ENCODE data around the gene TSHZ2. TPM values are rescaled to one million over a fixed set of nuclear protein-coding genes. Genes with fewer than 3 reads are reported as not detected.

The TSHZ2 gene
- total RNA-seq, 2 donors from 2014 or later: 3.3 to 6.2 TPM

- Histone ChIP-seq H3K4me1 (no peaks in the 10 kb centered on the region), H3K36me3 (no peaks in the 10 kb centered on the region), H3K27me3 (no peaks in the 10 kb centered on the region), H3K27ac (no peak overlapping the region), H3K9me3 (no peaks in the 10 kb centered on the region), H3K4me3 (no peak overlapping the region)
- TF ChIP-seq, protein P1, sequence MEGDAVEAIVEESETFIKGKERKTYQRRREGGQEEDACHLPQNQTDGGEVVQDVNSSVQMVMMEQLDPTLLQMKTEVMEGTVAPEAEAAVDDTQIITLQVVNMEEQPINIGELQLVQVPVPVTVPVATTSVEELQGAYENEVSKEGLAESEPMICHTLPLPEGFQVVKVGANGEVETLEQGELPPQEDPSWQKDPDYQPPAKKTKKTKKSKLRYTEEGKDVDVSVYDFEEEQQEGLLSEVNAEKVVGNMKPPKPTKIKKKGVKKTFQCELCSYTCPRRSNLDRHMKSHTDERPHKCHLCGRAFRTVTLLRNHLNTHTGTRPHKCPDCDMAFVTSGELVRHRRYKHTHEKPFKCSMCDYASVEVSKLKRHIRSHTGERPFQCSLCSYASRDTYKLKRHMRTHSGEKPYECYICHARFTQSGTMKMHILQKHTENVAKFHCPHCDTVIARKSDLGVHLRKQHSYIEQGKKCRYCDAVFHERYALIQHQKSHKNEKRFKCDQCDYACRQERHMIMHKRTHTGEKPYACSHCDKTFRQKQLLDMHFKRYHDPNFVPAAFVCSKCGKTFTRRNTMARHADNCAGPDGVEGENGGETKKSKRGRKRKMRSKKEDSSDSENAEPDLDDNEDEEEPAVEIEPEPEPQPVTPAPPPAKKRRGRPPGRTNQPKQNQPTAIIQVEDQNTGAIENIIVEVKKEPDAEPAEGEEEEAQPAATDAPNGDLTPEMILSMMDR (IDR thresholded peaks at IDR 0.05): no peak
- no peak for DNase-seq (ENCODE audit: low spot score)
Measured at GRCh38 chr20:53284696-53285095, 312.5 kb downstream of the TSHZ2 start.

DNA sequence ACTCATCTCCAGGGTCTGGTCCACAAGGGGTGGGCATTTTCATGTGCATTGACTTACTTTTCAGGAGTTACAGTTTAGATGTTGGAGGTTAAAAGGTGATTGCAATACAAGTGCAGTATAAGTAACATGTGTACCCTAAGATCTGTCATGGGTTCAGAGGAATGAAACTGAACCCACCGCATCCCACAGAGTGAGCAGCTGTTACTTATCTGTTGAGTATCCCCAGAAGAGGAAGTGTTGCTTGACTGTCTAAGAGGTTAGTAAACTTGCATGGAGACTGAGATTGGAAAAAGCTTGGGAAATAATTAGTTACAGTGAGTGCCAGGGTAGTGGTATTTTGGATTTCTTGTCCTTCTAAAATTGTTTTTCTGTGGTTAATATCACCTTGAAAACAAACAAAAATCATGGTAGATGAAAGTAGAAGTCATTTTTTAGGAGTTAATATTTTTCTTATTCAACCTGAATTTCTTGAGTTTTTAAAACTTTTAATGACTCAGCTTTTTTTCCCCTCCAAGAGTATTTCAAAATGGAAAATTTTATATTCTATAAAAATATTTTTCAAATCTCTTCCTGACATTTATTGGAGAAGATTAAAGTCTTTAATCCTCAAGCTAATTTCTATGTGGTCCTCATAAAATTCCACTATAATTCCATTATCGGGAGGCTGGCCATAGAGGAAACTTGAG lies 315.3 kb downstream of the TSHZ2 start:
- H3K27me3 ChIP-seq: no peaks in the 10 kb centered on the region
- TF ChIP-seq, protein P1 (IDR thresholded peaks at IDR 0.05): no peak
- no peak overlapping the region for H3K4me3 ChIP-seq
- DNase-seq (ENCODE audit: low spot score): no peak
- no peak overlapping the region for H3K27ac ChIP-seq
- H3K9me3 ChIP-seq: no peaks in the 10 kb centered on the region
- H3K4me1 ChIP-seq: no peaks in the 10 kb centered on the region
- H3K36me3 ChIP-seq: no peaks in the 10 kb centered on the region

DNA sequence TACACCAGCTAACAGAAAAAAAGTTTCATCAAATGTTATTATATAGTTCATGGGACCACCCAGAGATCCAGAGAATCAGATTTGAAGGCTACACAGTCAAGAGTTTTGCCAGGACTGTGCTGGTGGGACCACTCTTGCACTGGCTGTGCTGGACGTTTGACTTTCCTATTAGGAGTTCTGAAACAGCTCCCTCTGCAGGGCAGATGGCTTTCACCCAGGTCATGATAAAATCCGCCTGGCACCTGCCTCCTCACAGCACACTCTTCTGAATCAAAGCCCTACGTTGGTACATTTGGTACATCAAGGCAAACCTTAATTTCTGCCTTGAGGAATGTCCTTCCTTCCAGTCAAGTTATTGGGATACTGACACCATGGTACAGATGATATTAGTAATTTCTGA lies 319.4 kb downstream of the TSHZ2 start:
- Histone ChIP-seq H3K27ac (no peak overlapping the region), H3K4me3 (no peak overlapping the region), H3K9me3 (no peaks in the 10 kb centered on the region), H3K4me1 (no peaks in the 10 kb centered on the region), H3K27me3 (no peaks in the 10 kb centered on the region), H3K36me3 (no peaks in the 10 kb centered on the region)
- TF ChIP-seq, protein P1 (IDR thresholded peaks at IDR 0.05): no peak
- DNase-seq (ENCODE audit: low spot score): no peak

GRCh38 chr20:53292347-53292746 lies 320.2 kb downstream of the TSHZ2 start:
- Histone ChIP-seq H3K4me1 (no peaks in the 10 kb centered on the region), H3K9me3 (no peaks in the 10 kb centered on the region), H3K27me3 (no peaks in the 10 kb centered on the region), H3K36me3 (no peaks in the 10 kb centered on the region), H3K4me3 (no peak overlapping the region), H3K27ac (no peak overlapping the region)
- TF ChIP-seq, protein P1 (IDR thresholded peaks at IDR 0.05): no peak
- no peak for DNase-seq (ENCODE audit: low spot score)

GRCh38 chr20:53294804-53295203 lies 322.6 kb downstream of the TSHZ2 start:
- DNase-seq (ENCODE audit: low spot score): no peak
- H3K27ac ChIP-seq: no peak overlapping the region
- no peak overlapping the region for H3K4me3 ChIP-seq
- H3K36me3 ChIP-seq: no peaks in the 10 kb centered on the region
- H3K27me3 ChIP-seq: no peaks in the 10 kb centered on the region
- H3K9me3 ChIP-seq: no peaks in the 10 kb centered on the region
- H3K4me1 ChIP-seq: no peaks in the 10 kb centered on the region
- TF ChIP-seq, protein P1 (IDR thresholded peaks at IDR 0.05): no peak

- no peak overlapping the region for H3K27ac ChIP-seq
- no peaks in the 10 kb centered on the region for H3K4me1 ChIP-seq
- no peaks in the 10 kb centered on the region for H3K9me3 ChIP-seq
- no peaks in the 10 kb centered on the region for H3K36me3 ChIP-seq
- DNase-seq (ENCODE audit: low spot score): no peak
- no peaks in the 10 kb centered on the region for H3K27me3 ChIP-seq
- no peak overlapping the region for H3K4me3 ChIP-seq
- TF ChIP-seq, protein P1 (IDR thresholded peaks at IDR 0.05): no peak
Measured at GRCh38 chr20:53296025-53296424, 323.9 kb downstream of the TSHZ2 start.
